ENCODE measurements around the gene SNRPA1. TPM values are rescaled to one million over a fixed set of nuclear protein-coding genes. Genes with fewer than 3 reads are reported as not detected.

The SNRPA1 gene
- total and polyA plus RNA-seq, 2 donors (not counting 3 experiments of a cell fraction or from before 2014, with no cell fraction given) = 68.5 to 82.7 TPM

DNA sequence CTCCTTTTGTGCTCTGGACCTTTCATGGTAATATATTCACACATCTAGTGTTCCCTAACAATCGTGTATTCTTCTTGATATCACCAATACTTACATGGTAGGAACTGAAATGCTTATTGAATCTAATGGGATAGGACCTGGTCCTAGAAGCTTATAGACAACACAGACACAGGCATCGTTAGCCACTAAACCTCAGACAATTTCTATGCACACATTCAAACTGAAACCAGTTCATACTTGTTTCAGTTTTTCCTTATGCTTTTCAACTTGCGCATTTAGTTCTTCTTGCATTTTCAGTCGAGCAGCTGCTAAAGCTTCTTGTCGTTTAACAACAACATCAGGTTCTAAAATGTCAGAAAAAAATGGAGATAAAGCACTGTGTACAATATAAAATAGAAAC is 20.0 kb downstream of the SNRPA1 start:
- BruUV-seq (replicated peaks) = no TSS peak
- H3K4me1 ChIP-seq (ENCODE audit: control insufficient read depth, extremely low read depth, insufficient read depth, low read length) = peaks cover 11% of the 10 kb centered on the region
- ChIA-PET CTCF (interaction anchor here (2.9 kb wide), 1 partner anchor 14 kb away, joined by 10 read pairs; no protein-coding TSS in a partner anchor), POLR2A (no interaction called here)
- H2AFZ ChIP-seq (ENCODE audit: low read depth, low read length) = no peak overlapping the region
- dilution Hi-C loops (cut with MboI; ENCODE audit: extremely low pct_ligation_motif_present, low sequenced_read_pairs) = no loop called here
- no peaks in the 10 kb centered on the region for H3K9me3 ChIP-seq (replicated peaks; ENCODE audit: control insufficient read depth, insufficient read depth, low read length)
- H3K36me3 ChIP-seq (ENCODE audit: control insufficient read depth in 2 of 2, extremely low read depth in 1 of 2, insufficient read depth in 2 of 2, low read length in 2 of 2) = peaks cover 25 to 28% of the 10 kb centered on the region in 2 experiments
- H3K4me2 ChIP-seq (ENCODE audit: insufficient read depth, low read length) = no peak overlapping the region
- intact Hi-C loops (cut with micrococcal nuclease) = loop anchor here (5.0 kb wide), 1 partner anchor 553 kb away; no protein-coding TSS in a partner anchor
- H3K4me3 ChIP-seq (replicated peaks in 1 of 3; ENCODE audit: insufficient read depth in 1 of 3, low read depth in 1 of 3, low read length in 3 of 3) = no peak overlapping the region
- peaks cover 19% of the 10 kb centered on the region for H3K79me2 ChIP-seq (ENCODE audit: control insufficient read depth, insufficient read depth, low read length)
- no peaks in the 10 kb centered on the region for H3K27me3 ChIP-seq (ENCODE audit: control insufficient read depth in 2 of 2, insufficient read depth in 2 of 2, low read length in 2 of 2)
- DNase-seq (ENCODE audit: low read depth, low spot score) = no peak
- no peak overlapping the region for H3K9ac ChIP-seq (replicated peaks; ENCODE audit: extremely low read depth, insufficient read depth, low read length)
- no peak overlapping the region for H3K27ac ChIP-seq (ENCODE audit: insufficient read depth, low read depth, low read length)
- no peak for TF ChIP-seq POLR2AphosphoS5 (IDR thresholded peaks at IDR 0.05; ENCODE audit: insufficient read depth, low read depth, low read length)
- TF ChIP-seq GATA2 (IDR thresholded peaks at IDR 0.05; ENCODE audit: insufficient read depth, insufficient read length, low read depth, low read length) = no peak
- TF ChIP-seq JUN (IDR thresholded peaks at IDR 0.05; ENCODE audit: borderline replicate concordance, insufficient read depth, insufficient read length, low read depth) = no peak
- TF ChIP-seq EZH2 (IDR thresholded peaks at IDR 0.05; ENCODE audit: borderline replicate concordance, low read depth, low read length, severe bottlenecking) = no peak
- TF ChIP-seq, protein P1, sequence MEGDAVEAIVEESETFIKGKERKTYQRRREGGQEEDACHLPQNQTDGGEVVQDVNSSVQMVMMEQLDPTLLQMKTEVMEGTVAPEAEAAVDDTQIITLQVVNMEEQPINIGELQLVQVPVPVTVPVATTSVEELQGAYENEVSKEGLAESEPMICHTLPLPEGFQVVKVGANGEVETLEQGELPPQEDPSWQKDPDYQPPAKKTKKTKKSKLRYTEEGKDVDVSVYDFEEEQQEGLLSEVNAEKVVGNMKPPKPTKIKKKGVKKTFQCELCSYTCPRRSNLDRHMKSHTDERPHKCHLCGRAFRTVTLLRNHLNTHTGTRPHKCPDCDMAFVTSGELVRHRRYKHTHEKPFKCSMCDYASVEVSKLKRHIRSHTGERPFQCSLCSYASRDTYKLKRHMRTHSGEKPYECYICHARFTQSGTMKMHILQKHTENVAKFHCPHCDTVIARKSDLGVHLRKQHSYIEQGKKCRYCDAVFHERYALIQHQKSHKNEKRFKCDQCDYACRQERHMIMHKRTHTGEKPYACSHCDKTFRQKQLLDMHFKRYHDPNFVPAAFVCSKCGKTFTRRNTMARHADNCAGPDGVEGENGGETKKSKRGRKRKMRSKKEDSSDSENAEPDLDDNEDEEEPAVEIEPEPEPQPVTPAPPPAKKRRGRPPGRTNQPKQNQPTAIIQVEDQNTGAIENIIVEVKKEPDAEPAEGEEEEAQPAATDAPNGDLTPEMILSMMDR (IDR thresholded peaks at IDR 0.05; ENCODE audit: extremely low read depth in 1 of 2, insufficient read depth in 1 of 2, low read depth in 1 of 2, low read length in 2 of 2) = no peak
- TF ChIP-seq, protein P2, sequence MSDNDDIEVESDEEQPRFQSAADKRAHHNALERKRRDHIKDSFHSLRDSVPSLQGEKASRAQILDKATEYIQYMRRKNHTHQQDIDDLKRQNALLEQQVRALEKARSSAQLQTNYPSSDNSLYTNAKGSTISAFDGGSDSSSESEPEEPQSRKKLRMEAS (IDR thresholded peaks at IDR 0.05; ENCODE audit: insufficient read depth, insufficient read length) = no peak
- no peak for TF ChIP-seq POLR2A (IDR thresholded peaks at IDR 0.05; ENCODE audit: low read depth, low read length)
- TF ChIP-seq FOS (IDR thresholded peaks at IDR 0.05; ENCODE audit: borderline replicate concordance, insufficient read depth, low read length) = no peak
- no peak for TF ChIP-seq MYC (IDR thresholded peaks at IDR 0.05; ENCODE audit: low read depth, low read length)
- FAIRE-seq = no peak
- H3K9me1 ChIP-seq (replicated peaks; ENCODE audit: control insufficient read depth, extremely low read depth, insufficient read depth, low read length) = no peaks in the 10 kb centered on the region
- H4K20me1 ChIP-seq (replicated peaks; ENCODE audit: control insufficient read depth, extremely low read depth, insufficient read depth, low read length) = no peaks in the 10 kb centered on the region

All from endothelial cell of umbilical vein (primary cell).